Neural cell (in vitro differentiated cells): Measurements from ENCODE around the gene P2RX4. TPM values are rescaled to one million over a fixed set of nuclear protein-coding genes. Genes with fewer than 3 reads are reported as not detected.

ENCODE experiments used
- H2AFZ ChIP-seq: fragments of 200-600, 300-800 bp; sonication (generic), shearing (Covaris generic); 2 replicates; pipeline ENCODE4 v1.6.0; 2014; ENCODE audit warnings: low read depth, mild to moderate bottlenecking, antibody characterized with exemption, low read length, moderate library complexity
- H3F3A ChIP-seq: fragments of 200-600 bp; shearing (Covaris generic); 2 replicates; pipeline ENCODE4 v1.6.1; 2016; ENCODE audit warnings: mild to moderate bottlenecking, moderate library complexity, mixed read lengths, antibody characterized with exemption, low read length; ENCODE audit not compliant: insufficient read depth, poor library complexity, severe bottlenecking
- H3K27ac ChIP-seq: fragments of 200-600, 300-800 bp; sonication (generic), shearing (Covaris generic); 2 replicates; pipeline ENCODE4 v1.5.1; 2014; ENCODE audit warnings: mild to moderate bottlenecking, low read length, moderate library complexity
- H3K27me3 ChIP-seq: fragments of 300-800, 200-600 bp; sonication (generic), shearing (Covaris generic); 2 replicates; pipeline ENCODE4 v1.6.0; 2014; ENCODE audit warnings: mild to moderate bottlenecking, low read depth, low read length, moderate library complexity; ENCODE audit not compliant: insufficient read depth
- H3K36me3 ChIP-seq: fragments of 300-800, 200-600 bp; sonication (generic), shearing (Covaris generic); 2 replicates; pipeline ENCODE4 v1.5.1; 2014; ENCODE audit warnings: mild to moderate bottlenecking, antibody characterized with exemption, low read length, moderate library complexity; ENCODE audit not compliant: insufficient read depth
- H3K4me2 ChIP-seq: fragments of 300-800, 200-600 bp; sonication (generic), shearing (Covaris generic); 2 replicates; pipeline ENCODE4 v1.6.0; 2014; ENCODE audit warnings: mild to moderate bottlenecking, low read length
- H3K4me3 ChIP-seq: fragments of 300-800, 200-600 bp; sonication (generic), shearing (Covaris generic); 2 replicates; pipeline ENCODE4 v1.5.1; 2014; ENCODE audit warnings: mild to moderate bottlenecking, low read length, moderate library complexity
- H3K79me2 ChIP-seq: fragments of 200-600 bp; shearing (Covaris generic); replicated peaks from 2 replicates; pipeline ENCODE4 v1.6.0; 2014; ENCODE audit warnings: mild to moderate bottlenecking, low read length, moderate library complexity; ENCODE audit not compliant: insufficient read depth
- H3K9ac ChIP-seq: fragments of 300-800, 200-600 bp; sonication (generic), shearing (Covaris generic); 2 replicates; pipeline ENCODE4 v1.6.1; 2016; ENCODE audit warnings: mild to moderate bottlenecking, low read length, mixed read lengths
- H3K9me2 ChIP-seq: fragments of 200-600 bp; shearing (Covaris generic); 2 replicates; pipeline ENCODE4 v1.6.1; 2016; ENCODE audit warnings: mild to moderate bottlenecking, low read length, mixed read lengths; ENCODE audit not compliant: insufficient read depth
- H3K9me3 ChIP-seq: fragments of 200-600, 300-800 bp; sonication (generic), shearing (Covaris generic); 2 replicates; pipeline ENCODE4 v1.6.1; 2016; ENCODE audit warnings: mild to moderate bottlenecking, mixed run types, low read length, moderate library complexity, mixed read lengths
- H4K20me1 ChIP-seq: fragments of 200-600 bp; shearing (Covaris generic); 2 replicates; pipeline ENCODE4 v1.6.1; 2016; ENCODE audit warnings: mild to moderate bottlenecking, mixed run types; ENCODE audit not compliant: insufficient read depth
- CTCF ChIP-seq: fragments of 450-650 bp; IDR thresholded peaks from 2 replicates; pipeline ENCODE4 v1.5.1; 2014; ENCODE audit warnings: antibody characterized with exemption, mild to moderate bottlenecking, moderate library complexity; ENCODE audit not compliant: poor library complexity, severe bottlenecking
- EP300 ChIP-seq: fragments of 450-650 bp; conservative IDR thresholded peaks from 2 replicates; pipeline ENCODE4 v1.6.1; 2014; ENCODE audit warnings: antibody characterized with exemption, mild to moderate bottlenecking, moderate library complexity; ENCODE audit not compliant: poor library complexity, severe bottlenecking
- EZH2 ChIP-seq: fragments of 200-600, 300-800 bp; shearing (Covaris generic), sonication (generic); IDR thresholded peaks from 2 replicates; pipeline ENCODE4 v1.6.1; 2014; ENCODE audit warnings: antibody characterized with exemption, low read length, borderline replicate concordance, mild to moderate bottlenecking; ENCODE audit not compliant: insufficient read depth, poor library complexity, severe bottlenecking
- MXI1 ChIP-seq: fragments of 450-650 bp; conservative IDR thresholded peaks from 2 replicates; pipeline ENCODE4 v1.6.1; 2014; ENCODE audit warnings: antibody characterized with exemption, mild to moderate bottlenecking; ENCODE audit not compliant: poor library complexity, severe bottlenecking
- POLR2AphosphoS5 ChIP-seq: IDR thresholded peaks from 2 replicates; pipeline ENCODE4 v1.6.1; 2012
- RAD21 ChIP-seq: fragments of 450-650 bp; conservative IDR thresholded peaks from 2 replicates; pipeline ENCODE4 v1.6.1; 2014; ENCODE audit warnings: antibody characterized with exemption, mild to moderate bottlenecking, moderate library complexity
- SMC3 ChIP-seq: fragments of 450-650 bp; conservative IDR thresholded peaks from 2 replicates; pipeline ENCODE4 v1.6.1; 2014; ENCODE audit warnings: antibody characterized with exemption, mild to moderate bottlenecking, moderate library complexity; ENCODE audit not compliant: poor library complexity
- TAF1 ChIP-seq: IDR thresholded peaks from 2 replicates; pipeline ENCODE4 v1.6.1; 2012; ENCODE audit warnings: low read depth
- polyA plus RNA-seq: library from polyadenylated mRNA; depleted of rRNA; stranded (reverse); fragments of >200 nt; gene quantifications from 2 replicates; pipeline ENCODE4 v1.2.3, GENCODE V29; 2014
- TF ChIP-seq, protein P1 (sequence below): IDR thresholded peaks from 2 replicates; pipeline ENCODE4 v1.6.1; 2012; ENCODE audit warnings: borderline replicate concordance

P2RX4 gene
- polyA plus RNA-seq, 1 donor from 2014 or later: 5.8 TPM

DNA sequence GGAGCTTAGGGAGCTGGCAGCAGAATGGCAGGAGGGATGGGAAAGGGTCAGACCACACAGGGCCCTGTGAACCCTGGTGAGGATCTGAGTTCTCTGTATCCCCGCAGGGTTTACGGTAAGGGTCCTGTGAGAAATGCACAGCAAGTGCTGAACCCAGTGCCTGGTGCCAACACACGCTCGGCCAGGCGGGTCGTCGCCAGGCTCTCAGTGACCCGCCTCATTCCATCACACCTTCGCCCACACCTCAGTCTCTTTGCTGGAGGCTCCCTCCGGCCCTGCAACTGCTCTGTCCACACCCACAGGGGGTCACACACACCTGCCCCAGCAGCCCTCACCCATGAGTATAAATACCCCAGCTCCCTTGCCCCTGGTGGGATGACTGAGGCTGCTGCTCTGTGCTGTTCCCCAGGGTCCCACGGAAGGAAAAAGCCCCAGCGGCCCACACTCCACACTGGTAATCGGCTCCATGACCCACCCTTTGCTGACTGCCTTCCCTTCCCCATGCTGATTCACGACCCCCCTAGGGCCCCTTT, 63.5 kb downstream of the P2RX4 start:
- no peaks in the 10 kb centered on the region for H3K9me2 ChIP-seq
- H3K4me3 ChIP-seq: no peak overlapping the region
- H3K9ac ChIP-seq: no peak overlapping the region
- no peaks in the 10 kb centered on the region for H3K27me3 ChIP-seq
- H3K9me3 ChIP-seq: no peaks in the 10 kb centered on the region
- H4K20me1 ChIP-seq: no peaks in the 10 kb centered on the region
- TF ChIP-seq SMC3: no peak
- TF ChIP-seq POLR2AphosphoS5: no peak
- TF ChIP-seq, protein P1, sequence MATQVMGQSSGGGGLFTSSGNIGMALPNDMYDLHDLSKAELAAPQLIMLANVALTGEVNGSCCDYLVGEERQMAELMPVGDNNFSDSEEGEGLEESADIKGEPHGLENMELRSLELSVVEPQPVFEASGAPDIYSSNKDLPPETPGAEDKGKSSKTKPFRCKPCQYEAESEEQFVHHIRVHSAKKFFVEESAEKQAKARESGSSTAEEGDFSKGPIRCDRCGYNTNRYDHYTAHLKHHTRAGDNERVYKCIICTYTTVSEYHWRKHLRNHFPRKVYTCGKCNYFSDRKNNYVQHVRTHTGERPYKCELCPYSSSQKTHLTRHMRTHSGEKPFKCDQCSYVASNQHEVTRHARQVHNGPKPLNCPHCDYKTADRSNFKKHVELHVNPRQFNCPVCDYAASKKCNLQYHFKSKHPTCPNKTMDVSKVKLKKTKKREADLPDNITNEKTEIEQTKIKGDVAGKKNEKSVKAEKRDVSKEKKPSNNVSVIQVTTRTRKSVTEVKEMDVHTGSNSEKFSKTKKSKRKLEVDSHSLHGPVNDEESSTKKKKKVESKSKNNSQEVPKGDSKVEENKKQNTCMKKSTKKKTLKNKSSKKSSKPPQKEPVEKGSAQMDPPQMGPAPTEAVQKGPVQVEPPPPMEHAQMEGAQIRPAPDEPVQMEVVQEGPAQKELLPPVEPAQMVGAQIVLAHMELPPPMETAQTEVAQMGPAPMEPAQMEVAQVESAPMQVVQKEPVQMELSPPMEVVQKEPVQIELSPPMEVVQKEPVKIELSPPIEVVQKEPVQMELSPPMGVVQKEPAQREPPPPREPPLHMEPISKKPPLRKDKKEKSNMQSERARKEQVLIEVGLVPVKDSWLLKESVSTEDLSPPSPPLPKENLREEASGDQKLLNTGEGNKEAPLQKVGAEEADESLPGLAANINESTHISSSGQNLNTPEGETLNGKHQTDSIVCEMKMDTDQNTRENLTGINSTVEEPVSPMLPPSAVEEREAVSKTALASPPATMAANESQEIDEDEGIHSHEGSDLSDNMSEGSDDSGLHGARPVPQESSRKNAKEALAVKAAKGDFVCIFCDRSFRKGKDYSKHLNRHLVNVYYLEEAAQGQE: no peak
- TF ChIP-seq MXI1: no peak
- no peak for TF ChIP-seq CTCF
- no peak for TF ChIP-seq RAD21
- TF ChIP-seq EP300: no peak
- TF ChIP-seq TAF1: no peak
- peaks cover 4% of the 10 kb centered on the region for H3K36me3 ChIP-seq
- no peak overlapping the region for H3K27ac ChIP-seq
- no peaks in the 10 kb centered on the region for H3K79me2 ChIP-seq
- no peak overlapping the region for H3K4me2 ChIP-seq
- no peak overlapping the region for H2AFZ ChIP-seq
- no peaks in the 10 kb centered on the region for H3F3A ChIP-seq

- H2AFZ ChIP-seq: no peak overlapping the region
- H3K9me2 ChIP-seq: no peaks in the 10 kb centered on the region
- H3K36me3 ChIP-seq: no peaks in the 10 kb centered on the region
- no peak overlapping the region for H3K9ac ChIP-seq
- H3K9me3 ChIP-seq: no peaks in the 10 kb centered on the region
- no peak overlapping the region for H3K27ac ChIP-seq
- H3F3A ChIP-seq: no peaks in the 10 kb centered on the region
- H4K20me1 ChIP-seq: no peaks in the 10 kb centered on the region
- no peak overlapping the region for H3K4me2 ChIP-seq
- TF ChIP-seq POLR2AphosphoS5: no peak
- no peak for TF ChIP-seq CTCF
- TF ChIP-seq, protein P1: no peak
- no peak for TF ChIP-seq RAD21
- no peak for TF ChIP-seq TAF1
- no peak for TF ChIP-seq EP300
- no peak for TF ChIP-seq MXI1
- no peak for TF ChIP-seq EZH2
- TF ChIP-seq SMC3: no peak
- no peak overlapping the region for H3K4me3 ChIP-seq
- no peaks in the 10 kb centered on the region for H3K27me3 ChIP-seq
- no peaks in the 10 kb centered on the region for H3K79me2 ChIP-seq
Measured at GRCh38 chr12:121274036-121274763, 64.3 kb downstream of the P2RX4 start.
